Chondrocyte (in vitro differentiated cells): ENCODE measurements around the gene SHANK3. TPM values are rescaled to one million over a fixed set of nuclear protein-coding genes. Genes with fewer than 3 reads are reported as not detected.
A peak's percentile ranks its signal among the peaks of the same experiment; 100 is the strongest.

Experiments used
- DNase-seq: peaks from one replicate; pipeline ENCODE4 v3.0.0; 2021; ENCODE audit warnings: mixed read lengths, low spot score
- H3K27ac Mint-ChIP-seq: one replicate; pipeline ENCODE4 v1.8.0; 2021; ENCODE audit warnings: mild to moderate bottlenecking, moderate library complexity, mixed read lengths; ENCODE audit not compliant: unreplicated experiment
- H3K27me3 Mint-ChIP-seq: 2 replicates; pipeline ENCODE4 v1.8.0; 2021; ENCODE audit warnings: low read depth, mixed read lengths
- H3K36me3 Mint-ChIP-seq: 2 replicates; pipeline ENCODE4 v1.8.0; 2021; ENCODE audit warnings: low read depth, mixed read lengths
- H3K4me1 Mint-ChIP-seq: 2 replicates; pipeline ENCODE4 v1.8.0; 2021; ENCODE audit warnings: low read depth, mild to moderate bottlenecking, mixed read lengths
- H3K4me3 Mint-ChIP-seq: one replicate; pipeline ENCODE4 v1.8.0; 2021; ENCODE audit warnings: mild to moderate bottlenecking, moderate library complexity, mixed read lengths; ENCODE audit not compliant: unreplicated experiment
- H3K9me3 Mint-ChIP-seq: 2 replicates; pipeline ENCODE4 v1.8.0; 2021; ENCODE audit warnings: low read depth, mixed read lengths
- total RNA-seq: library from RNA; stranded (reverse); gene quantifications from 3 replicates; pipeline ENCODE4 v1.2.1, GENCODE V29; 2021
- TF ChIP-seq, protein P1 (sequence below): fragments of 200-600 bp; sonication (generic); IDR thresholded peaks from 2 replicates; pipeline ENCODE4 v1.5.0; 2021; ENCODE audit warnings: antibody characterized with exemption, mild to moderate bottlenecking, moderate library complexity

SHANK3 gene
- total RNA-seq, 1 donor from 2014 or later = 7.0 TPM

DNA sequence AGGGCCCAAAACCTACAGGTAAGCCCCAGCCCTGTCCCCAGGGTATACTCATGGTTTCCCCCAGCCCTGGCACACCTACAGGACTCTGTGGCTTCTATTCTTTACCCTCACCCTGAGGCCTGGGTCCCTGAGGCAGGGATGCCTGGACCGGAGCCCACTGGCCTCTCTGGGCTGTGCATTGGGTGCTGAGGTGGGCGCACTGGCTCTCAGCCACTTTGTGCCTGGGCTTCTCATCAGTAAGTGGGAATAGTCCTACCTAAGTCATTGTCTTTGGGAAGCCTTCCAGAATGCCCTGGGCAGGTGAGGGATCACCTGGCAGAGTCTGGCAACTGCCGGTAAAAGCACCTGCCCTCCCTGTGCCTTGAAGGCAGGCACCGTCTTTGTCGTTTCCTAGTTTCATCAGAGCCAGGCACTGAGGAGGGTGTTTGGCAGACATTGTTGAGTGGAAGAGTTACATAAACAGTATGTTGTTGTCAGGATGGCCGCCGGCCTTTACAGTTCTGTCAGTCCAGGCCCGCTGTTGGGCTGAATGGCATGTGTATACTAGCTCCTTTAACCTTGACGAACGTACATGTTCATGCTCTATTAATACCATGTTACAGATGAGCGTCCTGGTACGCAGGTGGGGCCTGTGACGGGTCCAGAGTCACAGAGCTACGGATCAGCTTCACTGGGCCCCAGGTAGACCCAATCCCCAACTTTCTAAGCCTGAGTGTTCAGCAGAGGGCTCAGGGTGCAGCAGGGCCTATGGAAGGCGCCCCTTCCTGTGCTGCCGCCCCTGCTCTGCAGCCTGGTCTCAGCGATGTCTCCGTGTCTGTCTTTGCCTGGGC is 23.0 kb downstream of the SHANK3 start:
- H3K36me3 Mint-ChIP-seq = peaks cover 6% of the 10 kb centered on the region
- TF ChIP-seq, protein P1, sequence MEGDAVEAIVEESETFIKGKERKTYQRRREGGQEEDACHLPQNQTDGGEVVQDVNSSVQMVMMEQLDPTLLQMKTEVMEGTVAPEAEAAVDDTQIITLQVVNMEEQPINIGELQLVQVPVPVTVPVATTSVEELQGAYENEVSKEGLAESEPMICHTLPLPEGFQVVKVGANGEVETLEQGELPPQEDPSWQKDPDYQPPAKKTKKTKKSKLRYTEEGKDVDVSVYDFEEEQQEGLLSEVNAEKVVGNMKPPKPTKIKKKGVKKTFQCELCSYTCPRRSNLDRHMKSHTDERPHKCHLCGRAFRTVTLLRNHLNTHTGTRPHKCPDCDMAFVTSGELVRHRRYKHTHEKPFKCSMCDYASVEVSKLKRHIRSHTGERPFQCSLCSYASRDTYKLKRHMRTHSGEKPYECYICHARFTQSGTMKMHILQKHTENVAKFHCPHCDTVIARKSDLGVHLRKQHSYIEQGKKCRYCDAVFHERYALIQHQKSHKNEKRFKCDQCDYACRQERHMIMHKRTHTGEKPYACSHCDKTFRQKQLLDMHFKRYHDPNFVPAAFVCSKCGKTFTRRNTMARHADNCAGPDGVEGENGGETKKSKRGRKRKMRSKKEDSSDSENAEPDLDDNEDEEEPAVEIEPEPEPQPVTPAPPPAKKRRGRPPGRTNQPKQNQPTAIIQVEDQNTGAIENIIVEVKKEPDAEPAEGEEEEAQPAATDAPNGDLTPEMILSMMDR = no peak
- peaks cover 8% of the 10 kb centered on the region for H3K9me3 Mint-ChIP-seq
- H3K4me1 Mint-ChIP-seq = peaks cover 8% of the 10 kb centered on the region
- peaks cover 1% of the 10 kb centered on the region for H3K27me3 Mint-ChIP-seq
- H3K4me3 Mint-ChIP-seq = no peak overlapping the region
- peak; percentile 59 for DNase-seq
- no peak overlapping the region for H3K27ac Mint-ChIP-seq

DNA sequence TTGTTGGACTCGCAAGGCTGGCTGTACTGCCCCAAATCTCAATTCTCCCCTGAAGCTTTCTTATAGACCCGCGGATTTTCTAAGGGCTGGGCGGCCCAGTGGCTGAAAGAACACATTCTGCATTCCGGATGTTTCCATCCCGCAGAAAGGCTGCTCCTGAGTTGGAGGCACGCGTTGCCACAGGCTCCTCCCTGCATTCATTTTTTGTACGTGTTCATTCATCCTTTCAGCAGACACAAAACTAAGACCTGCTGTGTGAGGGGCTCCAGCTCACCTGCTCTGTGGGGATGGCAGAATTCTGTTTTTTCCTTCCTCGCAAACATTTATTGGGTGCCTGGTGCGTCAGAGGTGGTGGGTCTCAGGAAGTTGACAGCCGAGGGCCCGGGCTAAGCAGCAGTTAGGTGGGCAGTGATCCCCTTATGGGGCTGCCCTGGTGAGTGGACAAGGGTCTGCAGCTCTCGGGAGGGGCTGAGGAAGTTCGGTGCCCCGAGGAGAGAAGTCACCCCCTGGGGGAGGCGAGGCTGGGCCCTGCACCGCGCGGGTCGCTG is 23.7 kb downstream of the SHANK3 start:
- TF ChIP-seq, protein P1 = no peak
- H3K27me3 Mint-ChIP-seq = peaks cover 1% of the 10 kb centered on the region
- DNase-seq = peak; percentile 70
- H3K9me3 Mint-ChIP-seq = peaks cover 7% of the 10 kb centered on the region
- peaks cover 6% of the 10 kb centered on the region for H3K36me3 Mint-ChIP-seq
- H3K27ac Mint-ChIP-seq = no peak overlapping the region
- H3K4me1 Mint-ChIP-seq = peaks cover 8% of the 10 kb centered on the region
- no peak overlapping the region for H3K4me3 Mint-ChIP-seq

DNA sequence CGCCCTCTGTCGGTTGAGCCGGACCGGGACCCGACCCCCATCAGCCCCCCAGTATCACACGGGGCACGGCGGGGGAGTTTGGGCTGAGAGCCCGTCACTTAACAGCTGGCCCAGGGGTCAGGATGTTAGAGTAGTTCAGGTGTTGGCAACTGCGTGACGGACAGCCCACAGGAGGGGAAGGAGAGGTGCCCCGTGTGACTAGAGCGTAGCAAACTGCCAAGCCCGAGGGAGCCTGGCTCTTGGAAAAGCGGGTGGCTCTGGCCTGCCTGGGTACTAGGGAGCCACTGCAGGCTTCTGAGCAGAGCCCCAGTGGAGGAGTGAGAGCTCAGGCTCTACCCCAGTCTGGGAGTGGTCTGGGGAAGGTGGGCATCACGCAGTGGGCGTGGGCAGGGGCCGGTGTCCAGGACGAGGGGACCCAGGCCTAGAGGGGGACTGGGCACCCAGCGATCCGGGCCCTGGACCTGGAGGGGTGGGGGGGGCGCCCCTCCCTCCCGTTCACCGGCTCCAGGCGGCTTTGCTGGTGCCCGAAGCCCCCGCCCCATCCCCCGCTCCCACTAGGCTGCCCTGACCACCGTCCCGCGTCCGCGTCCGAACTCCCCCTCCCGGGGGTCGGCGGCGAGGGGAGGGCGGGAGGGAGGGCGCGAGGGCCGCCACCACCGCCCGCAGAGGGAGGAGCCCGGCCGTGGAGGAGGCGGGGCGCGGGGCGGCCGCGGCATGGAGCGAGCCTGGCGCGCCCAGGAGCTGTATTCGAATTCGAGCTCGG is 24.4 kb downstream of the SHANK3 start:
- peaks cover 1% of the 10 kb centered on the region for H3K27me3 Mint-ChIP-seq

DNA sequence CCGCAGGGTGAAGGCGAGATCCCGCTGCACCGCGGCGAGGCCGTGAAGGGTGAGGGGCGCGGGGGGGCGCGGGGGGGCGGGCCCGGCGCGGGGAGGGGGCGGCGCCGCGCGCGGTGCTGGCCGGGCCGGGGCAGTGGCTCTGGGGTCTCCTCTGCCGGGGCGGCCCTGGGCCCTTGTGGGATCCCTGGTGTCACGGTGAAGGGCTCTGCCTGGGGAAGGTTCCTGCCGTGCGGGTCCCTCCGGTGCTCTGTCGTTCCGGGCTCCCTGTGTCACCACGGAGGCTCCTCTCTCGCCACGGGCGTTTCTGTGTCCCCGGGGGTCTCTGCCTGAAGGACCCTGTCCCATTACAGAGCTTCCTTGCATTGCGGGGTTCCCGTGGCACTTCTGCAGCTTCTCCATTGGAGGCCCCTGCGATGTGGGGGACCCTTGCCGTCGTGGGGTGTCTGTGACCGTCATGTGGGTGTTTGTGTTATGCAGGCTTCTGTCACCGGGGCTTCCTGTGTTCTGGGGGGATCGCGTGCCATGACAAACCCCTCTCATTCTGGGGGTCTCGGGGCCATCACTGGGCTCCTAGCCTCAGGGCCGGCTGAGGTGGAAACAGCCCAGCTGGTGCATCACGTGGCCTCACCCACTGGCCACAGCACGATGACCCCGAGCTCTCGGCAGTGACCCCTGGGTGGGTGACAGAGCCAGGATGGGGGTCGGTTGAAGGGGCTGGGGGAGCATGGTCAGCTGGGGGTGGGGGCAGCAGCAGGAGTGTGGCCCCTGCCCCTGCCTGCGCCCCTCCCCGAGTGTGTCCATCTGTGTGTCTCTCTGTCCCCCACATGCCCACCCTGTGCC is 25.3 kb downstream of the SHANK3 start:
- DNase-seq = peak; percentile 74
- Mint-ChIP-seq H3K36me3 (peaks cover 4% of the 10 kb centered on the region), H3K4me1 (peaks cover 8% of the 10 kb centered on the region), H3K9me3 (no peaks in the 10 kb centered on the region), H3K27me3 (peaks cover 1% of the 10 kb centered on the region), H3K27ac (peak overlapping the region; percentile 51), H3K4me3 (peak overlapping the region; percentile 73)
- TF ChIP-seq, protein P1 = no peak

More for the DNA sequence above, 24.4 kb downstream of the SHANK3 start:
- Mint-ChIP-seq H3K27ac (no peak overlapping the region), H3K4me1 (peaks cover 8% of the 10 kb centered on the region), H3K9me3 (peaks cover under 1% of the 10 kb centered on the region), H3K4me3 (peak overlapping the region; percentile 66), H3K36me3 (peaks cover 5% of the 10 kb centered on the region)
- TF ChIP-seq, protein P1 = peak; percentile 81
- peak; percentile 74 for DNase-seq
